Stomach (tissue), 4 donors: ENCODE data around the gene RUBCN.

Source experiments
- CTCF ChIP-seq, 7 experiments: fragments of 450-650 bp in 4 of 7; fragments of 200-600 bp in 3 of 7; sonication (generic) in 3 of 7; IDR thresholded peaks; one replicate each; pipeline ENCODE4 v1.5.1; 2016 to 2019; ENCODE audit warnings: antibody characterized with exemption in 7 of 7, control low read depth in 2 of 7, mild to moderate bottlenecking in 1 of 7
- POLR2AphosphoS5 ChIP-seq, 3 donors: sonication (generic); formaldehyde crosslinking; IDR thresholded peaks; one replicate each; pipeline ENCODE4 v1.6.1; 2016; ENCODE audit warnings: antibody characterized with exemption in 3 of 3

DNA sequence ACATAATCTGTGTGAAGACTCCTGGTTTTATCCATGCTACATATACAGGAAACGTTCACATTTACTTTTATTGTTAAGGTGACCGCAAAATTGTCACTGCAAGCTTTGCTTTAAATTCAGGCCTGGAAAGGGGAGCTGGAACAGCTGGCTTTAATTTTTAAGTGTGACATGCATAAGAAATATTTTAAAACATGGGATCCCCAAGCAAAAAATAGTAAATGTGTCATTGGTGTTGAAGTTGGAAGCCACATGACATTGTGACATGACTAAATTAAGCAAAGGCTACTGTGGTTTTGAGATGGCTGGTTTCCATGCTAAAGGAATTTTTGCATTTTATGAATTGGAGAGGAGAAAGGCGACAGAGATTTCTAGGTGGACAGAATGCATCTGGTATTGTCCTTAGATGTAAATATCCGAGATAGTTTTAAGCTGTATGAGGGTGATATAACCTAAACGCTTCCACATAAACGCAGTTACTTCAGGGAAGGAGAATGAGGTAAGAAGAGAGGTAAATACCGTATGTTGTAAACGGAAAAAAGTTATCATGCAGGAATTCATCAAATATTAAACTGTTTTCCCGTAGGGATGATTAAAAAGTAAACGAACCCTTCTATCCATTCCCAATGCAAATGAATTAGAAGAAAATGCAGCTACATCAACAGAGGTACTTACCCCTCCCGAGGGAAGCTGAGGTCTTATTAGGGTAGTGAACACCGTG lies 12.1 kb upstream of the RUBCN start:
- TF ChIP-seq CTCF (IDR thresholded peaks at IDR 0.05): no peak
- TF ChIP-seq POLR2AphosphoS5 (IDR thresholded peaks at IDR 0.05): no peak
